ENCODE data around the gene COL7A1. TPM values are rescaled to one million over a fixed set of nuclear protein-coding genes. Genes with fewer than 3 reads are reported as not detected.

The COL7A1 gene
- total RNA-seq, 4 donors from 2014 or later = 4.8 to 19.1 (median 12.9) TPM

GRCh38 chr3:48630407-48630806 lies 35.3 kb upstream of the COL7A1 start:
- in situ Hi-C loops (cut with MboI; ENCODE audit: low pct_ligation_motif_present in 1 of 4, low pct_unique_long_range_greater_than_20kb in 1 of 4, low sequenced_read_pairs in 3 of 4) (no loop called here), intact Hi-C loops (cut with DNase I; ENCODE audit: low total_unique reads) (no loop called here)
- H3K36me3 ChIP-seq = peaks cover 0 to 14% (median 9%) of the 10 kb centered on the region in 4 donors
- no peaks in the 10 kb centered on the region for H3K9me3 ChIP-seq
- WGBS, 2 donors (ENCODE audit: low coverage in 1 of 2) = 95% methylated on average over 8 of the region's 8 CpGs; no CpG with 5 or more reads in 1 of the 2 donors
- H3K27me3 ChIP-seq = no peaks in the 10 kb centered on the region
- H3K27ac ChIP-seq = no peak overlapping the region
- H3K4me3 ChIP-seq = no peak overlapping the region
- no peak for DNase-seq
- TF ChIP-seq EP300 (IDR thresholded peaks at IDR 0.05; ENCODE audit: low read depth) = no peak
- no peak for TF ChIP-seq POLR2AphosphoS5 (IDR thresholded peaks at IDR 0.05)
- TF ChIP-seq CTCF (IDR thresholded peaks at IDR 0.05) = no peak
- no peak for TF ChIP-seq POLR2A (IDR thresholded peaks at IDR 0.05)
- H3K4me1 ChIP-seq = peaks cover 7 to 12% (median 10%) of the 10 kb centered on the region in 4 donors

GRCh38 chr3:48629894-48630293 lies 34.8 kb upstream of the COL7A1 start:
- intact Hi-C loops (cut with DNase I; ENCODE audit: low total_unique reads) = no loop called here
- in situ Hi-C loops (cut with MboI; ENCODE audit: low pct_ligation_motif_present in 1 of 4, low pct_unique_long_range_greater_than_20kb in 1 of 4, low sequenced_read_pairs in 3 of 4) = no loop called here
- Histone ChIP-seq H3K4me3 (no peak overlapping the region), H3K9me3 (no peaks in the 10 kb centered on the region), H3K27ac (no peak overlapping the region), H3K27me3 (no peaks in the 10 kb centered on the region), H3K36me3 (peaks cover 0 to 14% (median 9%) of the 10 kb centered on the region in 4 donors), H3K4me1 (peaks cover 7 to 12% (median 10%) of the 10 kb centered on the region in 4 donors)
- TF ChIP-seq POLR2AphosphoS5 (IDR thresholded peaks at IDR 0.05) (no peak), EP300 (IDR thresholded peaks at IDR 0.05; ENCODE audit: low read depth) (no peak), CTCF (IDR thresholded peaks at IDR 0.05) (no peak), POLR2A (IDR thresholded peaks at IDR 0.05) (no peak)
- 98% methylated on average over 12 of the region's 12 CpGs; no CpG with 5 or more reads in 1 of the 2 donors for WGBS, 2 donors (ENCODE audit: low coverage in 1 of 2)
- no peak for DNase-seq

DNA sequence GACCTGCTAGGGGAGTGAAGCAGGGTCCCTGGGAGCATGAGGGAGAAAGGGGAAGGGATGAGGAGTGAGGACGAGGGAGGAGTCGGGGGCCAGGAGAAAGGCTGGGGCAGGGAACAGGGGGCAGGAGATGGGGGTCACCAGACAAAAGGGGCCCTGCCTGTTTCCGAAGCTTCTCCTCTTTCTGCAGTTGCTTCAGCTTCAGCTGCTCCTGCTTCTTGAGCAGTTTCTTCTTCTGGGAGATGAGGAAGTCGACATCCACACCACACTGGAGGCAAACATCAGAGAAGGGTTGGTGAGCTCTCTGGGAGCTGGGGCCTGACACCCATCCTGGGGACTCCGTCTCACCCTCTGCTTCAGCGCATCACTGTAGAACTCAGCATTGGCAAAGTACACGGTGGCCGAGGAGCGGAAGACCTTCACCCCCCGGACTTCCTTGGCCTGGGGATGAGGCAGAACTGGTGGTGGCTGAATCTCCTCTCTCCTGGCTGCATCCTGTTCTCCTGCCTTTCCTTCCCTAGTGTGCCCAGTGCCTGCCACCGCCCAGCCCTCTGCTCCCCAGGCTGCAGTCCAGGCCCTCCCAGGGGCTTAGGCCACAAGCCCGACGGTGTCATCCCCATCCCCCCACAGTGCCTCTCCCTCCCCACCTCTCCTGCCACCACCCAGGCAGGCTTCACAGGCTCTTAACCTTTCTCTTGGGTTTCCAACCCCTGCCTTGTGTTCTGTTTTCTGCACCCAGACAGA lies 33.3 kb upstream of the COL7A1 start:
- no peak for DNase-seq
- in situ Hi-C loops (cut with MboI; ENCODE audit: low pct_ligation_motif_present in 1 of 4, low pct_unique_long_range_greater_than_20kb in 1 of 4, low sequenced_read_pairs in 3 of 4) (no loop called here), intact Hi-C loops (cut with DNase I; ENCODE audit: low total_unique reads) (no loop called here)
- no peak overlapping the region for H3K4me3 ChIP-seq
- WGBS, 2 donors (ENCODE audit: low coverage in 1 of 2) = 86 to 90% methylated on average over 7 to 13 of the region's 13 CpGs
- H3K36me3 ChIP-seq = peaks cover 0 to 14% (median 9%) of the 10 kb centered on the region in 4 donors
- no peaks in the 10 kb centered on the region for H3K9me3 ChIP-seq
- TF ChIP-seq EP300 (IDR thresholded peaks at IDR 0.05; ENCODE audit: low read depth) (no peak), POLR2A (IDR thresholded peaks at IDR 0.05) (no peak), CTCF (IDR thresholded peaks at IDR 0.05) (no peak), POLR2AphosphoS5 (IDR thresholded peaks at IDR 0.05) (no peak)
- H3K4me1 ChIP-seq = peaks cover 0 to 12% (median 5%) of the 10 kb centered on the region in 4 donors
- no peaks in the 10 kb centered on the region for H3K27me3 ChIP-seq
- no peak overlapping the region for H3K27ac ChIP-seq

DNA sequence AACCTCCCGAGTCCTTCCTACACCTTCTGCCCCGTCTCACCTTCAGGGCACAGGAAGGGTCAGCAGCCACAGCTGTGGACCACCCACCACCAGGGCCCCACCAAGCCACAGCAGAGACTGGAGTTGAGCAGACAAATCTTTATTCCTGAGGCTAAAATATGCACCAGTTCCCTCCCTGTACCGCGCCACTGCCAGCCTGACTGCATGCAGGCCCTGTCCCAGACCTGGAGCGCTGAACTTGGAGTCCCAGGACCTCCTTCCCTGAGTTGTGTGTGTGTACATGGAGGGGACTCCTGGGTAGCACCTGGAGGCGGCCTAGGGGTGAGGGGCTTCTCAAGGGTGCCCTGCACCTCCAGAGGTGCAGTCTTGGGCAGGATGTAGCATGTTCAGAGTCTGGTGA lies 30.5 kb upstream of the COL7A1 start:
- Histone ChIP-seq H3K27ac (no peak overlapping the region), H3K9me3 (no peaks in the 10 kb centered on the region), H3K4me3 (no peak overlapping the region), H3K4me1 (peaks cover 0 to 12% (median 5%) of the 10 kb centered on the region in 4 donors), H3K36me3 (peaks cover 0 to 14% (median 8%) of the 10 kb centered on the region in 4 donors), H3K27me3 (no peaks in the 10 kb centered on the region)
- in situ Hi-C loops (cut with MboI; ENCODE audit: low pct_ligation_motif_present in 1 of 4, low pct_unique_long_range_greater_than_20kb in 1 of 4, low sequenced_read_pairs in 3 of 4) (no loop called here), intact Hi-C loops (cut with DNase I; ENCODE audit: low total_unique reads) (no loop called here)
- TF ChIP-seq EP300 (IDR thresholded peaks at IDR 0.05; ENCODE audit: low read depth) = no peak
- TF ChIP-seq POLR2AphosphoS5 (IDR thresholded peaks at IDR 0.05) = no peak
- TF ChIP-seq POLR2A (IDR thresholded peaks at IDR 0.05) = no peak
- no peak for TF ChIP-seq CTCF (IDR thresholded peaks at IDR 0.05)
- no peak for DNase-seq
- 98% methylated on average over 5 of the region's 6 CpGs; no CpG with 5 or more reads in 1 of the 2 donors for WGBS, 2 donors (ENCODE audit: low coverage in 1 of 2)
